GM23338 (cell line): ENCODE data around the gene GAS6. TPM values are rescaled to one million over a fixed set of nuclear protein-coding genes. Genes with fewer than 3 reads are reported as not detected.

Experiments
- ATAC-seq: fragments of 200-7000 bp; cut with Tn5 transposase; 3 replicates; pipeline ENCODE4 v1.9.1; 2020
- DNase-seq: peaks from one replicate; pipeline ENCODE4 v3.0.0-alpha.2; 2015; ENCODE audit warnings: low spot score
- H2AFZ ChIP-seq: fragments of 200-600 bp; sonication (generic); 2 replicates; pipeline ENCODE4 v1.8.0; 2016; ENCODE audit warnings: antibody characterized with exemption, mild to moderate bottlenecking, moderate library complexity
- H3F3A ChIP-seq: fragments of 200-600 bp; sonication (generic); replicated peaks from 2 replicates; pipeline ENCODE4 v1.8.0; 2017; ENCODE audit warnings: antibody characterized with exemption, mixed run types, low read depth
- H3K27ac ChIP-seq: fragments of 200-600 bp; sonication (generic); 2 replicates; pipeline ENCODE4 v1.6.1; 2016; ENCODE audit warnings: low read depth
- H3K27me3 ChIP-seq: fragments of 200-600 bp; sonication (generic); 2 replicates; pipeline ENCODE4 v1.8.0; 2016; ENCODE audit warnings: mild to moderate bottlenecking, mixed run types, moderate library complexity; ENCODE audit not compliant: insufficient read depth
- H3K36me3 ChIP-seq: fragments of 200-600 bp; sonication (generic); 2 replicates; pipeline ENCODE4 v1.8.0; 2016; ENCODE audit warnings: mild to moderate bottlenecking; ENCODE audit not compliant: insufficient read depth
- H3K4me1 ChIP-seq: fragments of 200-600 bp; sonication (generic); 2 replicates; pipeline ENCODE4 v1.8.0; 2016; ENCODE audit warnings: mild to moderate bottlenecking, moderate library complexity; ENCODE audit not compliant: insufficient read depth
- H3K4me2 ChIP-seq: fragments of 200-600 bp; sonication (generic); 2 replicates; pipeline ENCODE4 v1.7.1; 2017; ENCODE audit warnings: mixed run types
- H3K4me3 ChIP-seq: fragments of 200-600 bp; sonication (generic); 2 replicates; pipeline ENCODE4 v1.6.1; 2016; ENCODE audit warnings: mixed run types
- H3K79me2 ChIP-seq: fragments of 200-600 bp; sonication (generic); replicated peaks from 2 replicates; pipeline ENCODE4 v1.8.0; 2017; ENCODE audit warnings: mild to moderate bottlenecking; ENCODE audit not compliant: insufficient read depth
- H3K9me2 ChIP-seq: fragments of 200-600 bp; sonication (generic); 2 replicates; pipeline ENCODE4 v1.8.0; 2017; ENCODE audit not compliant: insufficient read depth
- H4K20me1 ChIP-seq: fragments of 200-600 bp; sonication (generic); replicated peaks from 2 replicates; pipeline ENCODE4 v1.8.0; 2017; ENCODE audit warnings: mild to moderate bottlenecking; ENCODE audit not compliant: insufficient read depth
- H3K27ac Mint-ChIP-seq: 2 replicates; pipeline ENCODE4 v1.8.0; 2020; ENCODE audit warnings: inconsistent platforms, mild to moderate bottlenecking, moderate library complexity, mixed read lengths
- H3K27me3 Mint-ChIP-seq: 3 replicates; pipeline ENCODE4 v1.8.0; 2022; ENCODE audit warnings: low read depth, mild to moderate bottlenecking, moderate library complexity, mixed read lengths, inconsistent platforms; ENCODE audit not compliant: insufficient read depth, poor library complexity
- H3K36me3 Mint-ChIP-seq: 3 replicates; pipeline ENCODE4 v1.8.0; 2021; ENCODE audit warnings: low read depth, mild to moderate bottlenecking, inconsistent platforms, moderate library complexity, mixed read lengths
- H3K4me1 Mint-ChIP-seq: 3 replicates; pipeline ENCODE4 v1.8.0; 2020; ENCODE audit warnings: mild to moderate bottlenecking, inconsistent platforms, mixed read lengths
- H3K4me3 Mint-ChIP-seq: 3 replicates; pipeline ENCODE4 v1.8.0; 2021; ENCODE audit warnings: moderate library complexity, mild to moderate bottlenecking, inconsistent platforms, mixed read lengths
- H3K9me3 Mint-ChIP-seq: 3 replicates; pipeline ENCODE4 v1.8.0; 2020; ENCODE audit warnings: moderate library complexity, mild to moderate bottlenecking, inconsistent platforms, mixed read lengths
- CTCF ChIP-seq, 2 experiments: fragments of 200-600 bp in 1 of 2; sonication (generic) in 1 of 2; conservative IDR thresholded peaks; 2 replicates each; pipeline versions ENCODE4 v1.5.1 to v1.6.1; 2016 to 2017; ENCODE audit warnings: antibody characterized with exemption in 2 of 2, low read depth in 2 of 2, mild to moderate bottlenecking in 2 of 2, moderate library complexity in 1 of 2
- JUNB ChIP-seq: IDR thresholded peaks from one replicate; pipeline ENCODE4 v1.6.1; 2016; ENCODE audit warnings: antibody characterized with exemption; ENCODE audit not compliant: unreplicated experiment
- NANOG ChIP-seq: IDR thresholded peaks from 2 replicates; pipeline ENCODE4 v1.6.1; 2016; ENCODE audit warnings: antibody characterized with exemption, borderline replicate concordance
- POLR2AphosphoS5 ChIP-seq: IDR thresholded peaks from 2 replicates; pipeline ENCODE4 v1.6.1; 2016; ENCODE audit warnings: antibody characterized with exemption, low read depth
- STAT1 ChIP-seq: IDR thresholded peaks from one replicate; pipeline ENCODE4 v1.6.1; 2016; ENCODE audit warnings: antibody characterized with exemption; ENCODE audit not compliant: unreplicated experiment
- ZNF114 ChIP-seq: fragments of 250-450 bp; sonication (Bioruptor Pico); IDR thresholded peaks from 2 replicates; pipeline ENCODE4 v1.5.0; 2020; ENCODE audit warnings: mild to moderate bottlenecking, moderate library complexity
- ZNF462 ChIP-seq: fragments of 250-450 bp; sonication (Bioruptor Pico); IDR thresholded peaks from 2 replicates; pipeline ENCODE4 v1.5.0; 2020; ENCODE audit warnings: mild to moderate bottlenecking, moderate library complexity
- polyA plus RNA-seq: library from polyadenylated mRNA; unstranded; fragments of >200 nt; fragmentation: Nextera tagmentation; extraction: Ambion mirVana; gene quantifications from 2 replicates; pipeline ENCODE4 v1.2.1, GENCODE V29; 2016
- total RNA-seq: library from RNA; depleted of rRNA; stranded (reverse); fragments of >200 nt; shearing (Covaris generic); gene quantifications from 2 replicates; pipeline ENCODE4 v1.2.3, GENCODE V29; 2014
- TF ChIP-seq, protein P1 (sequence below): IDR thresholded peaks from one replicate; pipeline ENCODE4 v1.6.1; 2018; ENCODE audit warnings: antibody characterized with exemption; ENCODE audit not compliant: unreplicated experiment
- TF ChIP-seq, protein P2 (sequence below): IDR thresholded peaks from 2 replicates; pipeline ENCODE4 v1.6.1; 2016; ENCODE audit warnings: antibody characterized with exemption

GAS6 gene
- total and polyA plus RNA-seq, 2 experiments from 2014 or later, result 7.9 to 21.2 TPM

DNA sequence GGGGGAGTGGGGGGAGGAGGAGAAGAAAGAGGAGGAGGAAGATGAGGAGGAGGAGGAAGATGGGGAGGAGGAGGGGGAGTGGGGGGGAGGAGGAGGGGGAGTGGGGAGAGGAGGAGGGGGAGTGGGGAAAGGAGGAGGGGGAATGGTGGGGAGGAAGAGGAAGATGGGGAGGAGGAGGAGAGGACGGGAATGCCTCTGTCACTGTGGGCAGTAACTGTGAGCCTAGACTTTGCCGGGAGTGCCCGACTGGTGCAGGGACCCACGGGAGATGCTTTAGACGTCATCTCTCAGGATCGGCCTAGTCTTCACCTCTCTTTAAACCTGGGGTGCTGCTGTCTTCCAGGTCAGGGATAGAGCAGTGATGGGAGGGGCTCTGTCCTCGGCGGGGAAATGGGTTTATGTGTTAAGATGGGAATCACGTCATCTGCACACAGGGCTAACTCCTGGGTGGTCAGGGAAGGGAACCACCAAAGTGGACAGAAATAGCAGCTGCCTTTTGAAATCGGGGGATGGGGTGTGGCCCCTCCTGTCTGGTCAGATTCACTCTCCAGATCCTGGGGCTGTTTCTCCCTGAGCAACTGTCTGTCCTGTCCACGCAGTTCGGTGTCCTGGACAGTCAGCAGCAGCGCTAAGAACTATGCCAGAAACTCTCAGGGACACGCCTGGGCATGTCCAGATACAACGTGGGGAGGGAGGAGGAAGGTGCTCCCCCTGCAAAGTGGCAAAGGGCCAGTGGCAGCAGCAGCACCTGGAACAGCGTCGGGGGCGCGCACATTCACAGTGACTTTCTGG lies 26.9 kb downstream of the GAS6 start (continued):
- TF ChIP-seq, protein P1, sequence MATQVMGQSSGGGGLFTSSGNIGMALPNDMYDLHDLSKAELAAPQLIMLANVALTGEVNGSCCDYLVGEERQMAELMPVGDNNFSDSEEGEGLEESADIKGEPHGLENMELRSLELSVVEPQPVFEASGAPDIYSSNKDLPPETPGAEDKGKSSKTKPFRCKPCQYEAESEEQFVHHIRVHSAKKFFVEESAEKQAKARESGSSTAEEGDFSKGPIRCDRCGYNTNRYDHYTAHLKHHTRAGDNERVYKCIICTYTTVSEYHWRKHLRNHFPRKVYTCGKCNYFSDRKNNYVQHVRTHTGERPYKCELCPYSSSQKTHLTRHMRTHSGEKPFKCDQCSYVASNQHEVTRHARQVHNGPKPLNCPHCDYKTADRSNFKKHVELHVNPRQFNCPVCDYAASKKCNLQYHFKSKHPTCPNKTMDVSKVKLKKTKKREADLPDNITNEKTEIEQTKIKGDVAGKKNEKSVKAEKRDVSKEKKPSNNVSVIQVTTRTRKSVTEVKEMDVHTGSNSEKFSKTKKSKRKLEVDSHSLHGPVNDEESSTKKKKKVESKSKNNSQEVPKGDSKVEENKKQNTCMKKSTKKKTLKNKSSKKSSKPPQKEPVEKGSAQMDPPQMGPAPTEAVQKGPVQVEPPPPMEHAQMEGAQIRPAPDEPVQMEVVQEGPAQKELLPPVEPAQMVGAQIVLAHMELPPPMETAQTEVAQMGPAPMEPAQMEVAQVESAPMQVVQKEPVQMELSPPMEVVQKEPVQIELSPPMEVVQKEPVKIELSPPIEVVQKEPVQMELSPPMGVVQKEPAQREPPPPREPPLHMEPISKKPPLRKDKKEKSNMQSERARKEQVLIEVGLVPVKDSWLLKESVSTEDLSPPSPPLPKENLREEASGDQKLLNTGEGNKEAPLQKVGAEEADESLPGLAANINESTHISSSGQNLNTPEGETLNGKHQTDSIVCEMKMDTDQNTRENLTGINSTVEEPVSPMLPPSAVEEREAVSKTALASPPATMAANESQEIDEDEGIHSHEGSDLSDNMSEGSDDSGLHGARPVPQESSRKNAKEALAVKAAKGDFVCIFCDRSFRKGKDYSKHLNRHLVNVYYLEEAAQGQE, result no peak
- no peak for TF ChIP-seq STAT1
- TF ChIP-seq, protein P2, sequence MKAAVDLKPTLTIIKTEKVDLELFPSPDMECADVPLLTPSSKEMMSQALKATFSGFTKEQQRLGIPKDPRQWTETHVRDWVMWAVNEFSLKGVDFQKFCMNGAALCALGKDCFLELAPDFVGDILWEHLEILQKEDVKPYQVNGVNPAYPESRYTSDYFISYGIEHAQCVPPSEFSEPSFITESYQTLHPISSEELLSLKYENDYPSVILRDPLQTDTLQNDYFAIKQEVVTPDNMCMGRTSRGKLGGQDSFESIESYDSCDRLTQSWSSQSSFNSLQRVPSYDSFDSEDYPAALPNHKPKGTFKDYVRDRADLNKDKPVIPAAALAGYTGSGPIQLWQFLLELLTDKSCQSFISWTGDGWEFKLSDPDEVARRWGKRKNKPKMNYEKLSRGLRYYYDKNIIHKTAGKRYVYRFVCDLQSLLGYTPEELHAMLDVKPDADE, result no peak

DNA sequence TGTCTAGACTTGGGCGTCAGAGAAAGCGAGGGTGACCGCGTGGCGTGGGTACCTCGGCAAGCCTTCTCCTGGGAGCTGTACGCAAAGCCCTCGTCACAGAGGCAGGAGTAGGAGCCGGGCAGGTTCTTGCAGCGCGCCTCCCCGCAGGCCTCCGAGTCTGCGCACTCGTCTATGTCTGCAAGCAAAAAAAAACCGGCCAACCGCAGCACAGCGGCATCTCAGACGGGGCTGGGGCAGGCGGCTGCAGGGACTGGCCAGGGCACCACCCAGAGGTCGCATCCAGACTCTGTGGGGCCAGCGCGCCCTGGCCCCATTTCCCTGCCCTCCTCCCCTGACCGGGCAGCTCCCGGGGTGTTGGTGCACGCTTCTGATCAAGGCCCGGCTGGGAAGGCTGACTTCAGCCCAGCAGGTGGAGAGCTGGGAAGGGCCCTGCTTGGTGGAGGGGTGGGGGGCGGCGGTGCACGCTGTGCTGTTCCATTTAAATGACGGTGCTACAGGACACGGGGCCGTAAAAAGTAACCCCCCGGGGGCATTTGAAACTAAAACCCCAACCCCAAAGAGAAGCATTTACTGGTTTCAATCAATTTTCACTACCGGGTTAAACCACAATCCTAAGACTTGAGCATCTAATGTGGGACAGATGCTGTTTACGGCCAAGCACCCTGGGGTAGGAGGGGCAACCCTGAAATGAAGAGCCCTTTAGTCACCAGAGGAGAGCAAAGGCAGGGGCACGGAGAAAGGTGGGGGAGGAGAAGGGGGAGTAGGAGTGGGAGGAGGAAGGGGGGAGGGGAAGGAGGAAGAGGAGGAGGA lies 28.2 kb downstream of the GAS6 start:
- Mint-ChIP-seq H3K36me3 (peaks cover 18% of the 10 kb centered on the region), H3K27me3 (peaks cover 3% of the 10 kb centered on the region), H3K4me1 (peaks cover 13% of the 10 kb centered on the region), H3K4me3 (no peak overlapping the region), H3K9me3 (peaks cover 2% of the 10 kb centered on the region; the same call in 2 of the 3 replicates), H3K27ac (no peak overlapping the region)
- no peak overlapping the region for H3K4me3 ChIP-seq
- no peak overlapping the region for H3K4me2 ChIP-seq
- no peaks in the 10 kb centered on the region for H4K20me1 ChIP-seq
- no peaks in the 10 kb centered on the region for H3K4me1 ChIP-seq
- no peak overlapping the region for H3K27ac ChIP-seq
- ATAC-seq (peak; percentile 9; the same call in 2 of the 3 replicates), DNase-seq (no peak)
- H2AFZ ChIP-seq, result no peak overlapping the region
- H3K27me3 ChIP-seq, result no peaks in the 10 kb centered on the region
- H3F3A ChIP-seq, result no peaks in the 10 kb centered on the region
- TF ChIP-seq ZNF114 (CRISPR knock-in tag) (no peak), JUNB (no peak), CTCF (conservative IDR thresholded peaks at IDR 0.05; ENCODE audit: low read depth in 2 of 2) (no peak), ZNF462 (no peak), POLR2AphosphoS5 (no peak), NANOG (no peak)
- no peaks in the 10 kb centered on the region for H3K36me3 ChIP-seq
- no peaks in the 10 kb centered on the region for H3K9me2 ChIP-seq
- no peaks in the 10 kb centered on the region for H3K79me2 ChIP-seq
